HepG2 (cell line): ENCODE data around the gene SAMSN1. TPM values are rescaled to one million over a fixed set of nuclear protein-coding genes. Genes with fewer than 3 reads are reported as not detected.

Experiments used
- ATAC-seq: fragments of 200-7000 bp; cut with Tn5 transposase; 3 replicates; pipeline ENCODE4 v1.9.1; 2020; ENCODE audit warnings: mild to moderate bottlenecking, moderate library complexity
- BruUV-seq: library from RNA; stranded (reverse); fragments of 400-500 nt; replicated peaks from 2 replicates; lab custom pipeline; 2021; lab: Mats Ljungman, UMichigan
- CTCF ChIA-PET: fragments of 300-600 bp; formaldehyde crosslinking; extraction: SDS; loops from one replicate; lab custom pipeline; 2021; ENCODE audit warnings: low total read pairs, inconsistent platforms, low intra/inter-chr PET ratio; lab: Yijun Ruan, JAX
- POLR2A ChIA-PET: fragments of 350-600 bp; sonication (Branson Sonifier 250); formaldehyde crosslinking; loops from one replicate; lab custom pipeline; 2020; ENCODE audit warnings: antibody characterized with exemption, inconsistent platforms; lab: Yijun Ruan, JAX
- DNase-seq: peaks from one replicate; pipeline ENCODE4 v3.0.0-alpha.2; 2015; ENCODE audit warnings: low spot score
- FAIRE-seq: peaks from 3 replicates; lab custom pipeline; 2011; peaks lifted over from hg19 to GRCh38; lab: Jason Lieb, UNC
- H2AFZ ChIP-seq: one replicate; pipeline ENCODE4 v1.6.1; 2011; ENCODE audit warnings: low read length, inconsistent platforms
- H3K27ac ChIP-seq: fragments of 300-600 bp; 3 replicates; pipeline ENCODE4 v1.8.0; 2011; ENCODE audit warnings: mixed run types, mild to moderate bottlenecking, mixed read lengths, low read length, inconsistent platforms; ENCODE audit not compliant: insufficient read depth; ENCODE audit errors: extremely low read length
- H3K27me3 ChIP-seq, 2 experiments: fragments of 200-600 bp in 1 of 2; 2 replicates in 1 of 2; 3 replicates in 1 of 2; pipeline versions ENCODE4 v1.6.0 to v1.8.0; 2011; ENCODE audit warnings: low read length in 2 of 2, mild to moderate bottlenecking in 2 of 2, moderate library complexity in 2 of 2, inconsistent platforms in 1 of 2; ENCODE audit not compliant: insufficient read depth in 2 of 2, control insufficient read depth in 1 of 2
- H3K36me3 ChIP-seq, 2 experiments: fragments of 200-600 bp in 1 of 2; replicated peaks in 1 of 2; 2 replicates in 1 of 2; 3 replicates in 1 of 2; pipeline versions ENCODE4 v1.5.1 to v1.8.0; 2011; ENCODE audit warnings: low read length in 2 of 2, inconsistent platforms in 1 of 2; ENCODE audit not compliant: insufficient read depth in 2 of 2, control insufficient read depth in 1 of 2
- H3K4me1 ChIP-seq: 2 replicates; pipeline ENCODE4 v1.5.1; 2012; ENCODE audit warnings: low read length, inconsistent platforms; ENCODE audit not compliant: insufficient read depth
- H3K4me2 ChIP-seq: 2 replicates; pipeline ENCODE4 v1.6.0; 2011; ENCODE audit warnings: low read depth, low read length, inconsistent platforms
- H3K4me3 ChIP-seq, 3 experiments: fragments of 200-600 bp in 1 of 3; sonication (generic), shearing (Covaris generic) in 1 of 3; replicated peaks in 1 of 3; 2 replicates each; pipeline ENCODE4 v1.5.1; 2011 to 2016; ENCODE audit warnings: low read length in 3 of 3, inconsistent platforms in 2 of 3, low read depth in 2 of 3, mild to moderate bottlenecking in 2 of 3, control low read depth in 1 of 3, mixed read lengths in 1 of 3; ENCODE audit not compliant: insufficient read depth in 1 of 3
- H3K79me2 ChIP-seq: one replicate; pipeline ENCODE4 v1.6.1; 2011; ENCODE audit warnings: low read length, inconsistent platforms; ENCODE audit not compliant: insufficient read depth
- H3K9ac ChIP-seq: 2 replicates; pipeline ENCODE4 v1.6.0; 2011; ENCODE audit warnings: mild to moderate bottlenecking, low read depth, low read length, inconsistent platforms; ENCODE audit not compliant: insufficient read depth
- H3K9me3 ChIP-seq: 2 replicates; pipeline ENCODE4 v1.5.1; 2012; ENCODE audit warnings: mild to moderate bottlenecking, low read length
- H4K20me1 ChIP-seq: 2 replicates; pipeline ENCODE4 v1.6.0; 2011; ENCODE audit warnings: inconsistent platforms, mild to moderate bottlenecking, low read length, moderate library complexity; ENCODE audit not compliant: insufficient read depth
- PRDM4 ChIP-seq: sonication (generic); formaldehyde crosslinking; IDR thresholded peaks from 2 replicates; pipeline ENCODE4 v1.9.0; 2021; ENCODE audit warnings: missing genetic modification reagents, borderline replicate concordance
- RFXANK ChIP-seq: IDR thresholded peaks from 2 replicates; pipeline ENCODE4 v1.6.1; 2016
- TCF7 ChIP-seq: sonication (generic); IDR thresholded peaks from 2 replicates; pipeline ENCODE4 v1.6.1; 2016; ENCODE audit warnings: antibody characterized with exemption, low read depth
- TGIF2 ChIP-seq: IDR thresholded peaks from 2 replicates; pipeline ENCODE4 v1.6.1; 2016; ENCODE audit warnings: control low read depth, missing compliant biosample characterization
- TRIM24 ChIP-seq: sonication (generic); formaldehyde crosslinking; IDR thresholded peaks from 2 replicates; pipeline ENCODE4 v1.8.0; 2022; ENCODE audit warnings: mild to moderate bottlenecking, missing genetic modification reagents
- YY1 ChIP-seq: IDR thresholded peaks from 2 replicates; pipeline ENCODE4 v1.6.1; 2011; ENCODE audit warnings: low read length, low read depth, moderate library complexity, mild to moderate bottlenecking; ENCODE audit not compliant: insufficient read depth, insufficient replicate concordance
- ZC3H4 ChIP-seq: sonication (generic); formaldehyde crosslinking; IDR thresholded peaks from 2 replicates; pipeline ENCODE4 v1.4.0; 2020; ENCODE audit warnings: missing genetic modification reagents, borderline replicate concordance
- ZFAT ChIP-seq: sonication (generic); formaldehyde crosslinking; conservative IDR thresholded peaks from 2 replicates; pipeline ENCODE4 v1.8.1; 2023; ENCODE audit warnings: missing genetic modification reagents, inconsistent platforms
- ZMYM3 ChIP-seq: sonication (generic); formaldehyde crosslinking; IDR thresholded peaks from 2 replicates; pipeline ENCODE4 v1.5.1; 2020; ENCODE audit warnings: mild to moderate bottlenecking, missing genetic modification reagents
- ZNF331 ChIP-seq: sonication (generic); formaldehyde crosslinking; IDR thresholded peaks from 2 replicates; pipeline ENCODE4 v1.4.0; 2020; ENCODE audit warnings: missing genetic modification reagents
- ZNF33B ChIP-seq: sonication (generic); formaldehyde crosslinking; IDR thresholded peaks from 2 replicates; pipeline ENCODE4 v1.5.1; 2020; ENCODE audit warnings: mild to moderate bottlenecking, missing genetic modification reagents
- ZNF777 ChIP-seq: sonication (generic); formaldehyde crosslinking; IDR thresholded peaks from 2 replicates; pipeline ENCODE4 v1.4.0; 2020; ENCODE audit warnings: missing genetic modification reagents
- ZNF792 ChIP-seq: IDR thresholded peaks from 2 replicates; pipeline ENCODE4 v1.6.1; 2016
- WGBS: methylation state at CpG from one replicate; pipeline ENCODE4 v1.1.6; 2017; ENCODE audit warnings: low lambda C conversion rate; 5-methylcytosine and 5-hydroxymethylcytosine counted together
- in situ Hi-C: cut with HindIII; loops from 2 replicates; pipeline ENCODE4 v1.10.0; 2017; ENCODE audit warnings: low pct_unique_long_range_greater_than_20kb; ENCODE audit not compliant: extremely low pct_ligation_motif_present
- intact Hi-C: fragments of 100-400 bp; cut with micrococcal nuclease; formaldehyde crosslinking; loops from one replicate; pipeline ENCODE4 v1.10.0; 2022; ENCODE audit not compliant: unreplicated experiment
- polyA plus RNA-seq, 8 experiments: library from polyadenylated mRNA; depleted of rRNA in 3 of 8; stranded (reverse) in 7 of 8; unstranded in 1 of 8; fragments of >200 nt; fragmentation: Illumina TruSeq in 4 of 8; extraction: Trizol in 4 of 8; gene quantifications; 2 replicates each; pipeline versions ENCODE4 v1.2.1 to v1.2.3, GENCODE V29; 2011 to 2016; ENCODE audit warnings: low read depth in 4 of 8, missing spikeins in 1 of 8, mixed read lengths in 1 of 8; ENCODE audit not compliant: insufficient read depth in 1 of 8
- total RNA-seq, 5 experiments: library from RNA; depleted of rRNA; stranded (reverse); fragments of >200 nt; fragmentation: Illumina TruSeq; extraction: Trizol; gene quantifications; 2 replicates each; pipeline ENCODE4 v1.2.3, GENCODE V29; 2016; ENCODE audit warnings: low read depth in 1 of 5

SAMSN1 gene
- total and polyA plus RNA-seq, 2 of the 13 experiments (the other 11 are each of a cell fraction or from before 2014, with no cell fraction given) = 0.09 TPM; not detected in 1

GRCh38 chr21:14526199-14526598 lies 19.9 kb downstream of the SAMSN1 start (continued):
- TF ChIP-seq ZC3H4 (no peak), TRIM24 (CRISPR knock-in tag) (no peak), ZMYM3 (CRISPR knock-in tag) (no peak)
- TF ChIP-seq, all 625 proteins: peak for 0

- H3K4me1 ChIP-seq = no peaks in the 10 kb centered on the region
- no peak overlapping the region for H3K4me2 ChIP-seq
- POLR2A ChIA-PET = no interaction called here
- H3K79me2 ChIP-seq = no peaks in the 10 kb centered on the region
- no peaks in the 10 kb centered on the region for H3K36me3 ChIP-seq
- H2AFZ ChIP-seq = no peak overlapping the region
- H4K20me1 ChIP-seq = no peaks in the 10 kb centered on the region
- no peak for TF ChIP-seq YY1
- no peak for TF ChIP-seq ZNF792
- TF ChIP-seq ZC3H4 = no peak
- no peak for TF ChIP-seq ZNF777 (CRISPR knock-in tag)
- no peak for TF ChIP-seq RFXANK (CRISPR knock-in tag)
- no peak for TF ChIP-seq TGIF2 (CRISPR knock-in tag)
- no peak for TF ChIP-seq TCF7
- TF ChIP-seq ZNF331 (CRISPR knock-in tag) = no peak
- TF ChIP-seq PRDM4 (CRISPR knock-in tag) = no peak
- no peak for TF ChIP-seq ZNF33B (CRISPR knock-in tag)
- TF ChIP-seq ZFAT (CRISPR knock-in tag) = no peak
- H3K4me3 ChIP-seq = no peak overlapping the region
- BruUV-seq = no TSS peak
- H3K27me3 ChIP-seq = no peaks in the 10 kb centered on the region
- DNase-seq = no peak
- CTCF ChIA-PET = no interaction called here
- no peak for ATAC-seq
- WGBS = 6% methylated on average over 5 of the region's 5 CpGs
- no peaks in the 10 kb centered on the region for H3K9me3 ChIP-seq
- FAIRE-seq = no peak
- H3K9ac ChIP-seq = no peak overlapping the region
- intact Hi-C loops = no loop called here
- in situ Hi-C loops = no loop called here
- no peak overlapping the region for H3K27ac ChIP-seq
Observed at GRCh38 chr21:14523234-14523633, 22.9 kb downstream of the SAMSN1 start.
